Activated naive CD4-positive, alpha-beta T cell treated with anti-CD3 and anti-CD28 coated beads for 36 hours (primary cell): ENCODE data around the gene SCT. TPM values are rescaled to one million over a fixed set of nuclear protein-coding genes. Genes with fewer than 3 reads are reported as not detected.

Experiments
- CTCF ChIA-PET: fragments of 350-600 bp; sonication (Branson Sonifier 250); formaldehyde crosslinking; loops from one replicate; lab custom pipeline; 2021; ENCODE audit warnings: antibody characterized with exemption; lab: Charles Lee
- DNase-seq: peaks from one replicate; pipeline ENCODE4 v3.0.0-alpha.2; 2020
- H3K27ac Mint-ChIP-seq: one replicate; pipeline ENCODE4 v1.8.0; 2021; ENCODE audit warnings: mild to moderate bottlenecking, mixed read lengths
- H3K27me3 Mint-ChIP-seq: one replicate; pipeline ENCODE4 v1.8.0; 2021; ENCODE audit warnings: low read depth, mixed read lengths
- H3K36me3 Mint-ChIP-seq: one replicate; pipeline ENCODE4 v1.8.0; 2021; ENCODE audit warnings: low read depth, mixed read lengths
- H3K4me1 Mint-ChIP-seq: one replicate; pipeline ENCODE4 v1.8.0; 2021; ENCODE audit warnings: low read depth, mixed read lengths
- H3K4me3 Mint-ChIP-seq: one replicate; pipeline ENCODE4 v1.8.0; 2021; ENCODE audit warnings: mild to moderate bottlenecking, moderate library complexity, mixed read lengths
- H3K9me3 Mint-ChIP-seq: one replicate; pipeline ENCODE4 v1.8.0; 2021; ENCODE audit warnings: mixed read lengths
- intact Hi-C: fragments of 100-400 bp; cut with micrococcal nuclease; formaldehyde crosslinking; loops from one replicate; pipeline ENCODE4 v1.15.1; 2023
- total RNA-seq, 2 experiments: library from RNA; stranded (reverse); gene quantifications; one replicate each; pipeline ENCODE4 v1.2.3, GENCODE V29; 2021

SCT gene
- total RNA-seq, 2 experiments from 2014 or later, result not detected

DNA sequence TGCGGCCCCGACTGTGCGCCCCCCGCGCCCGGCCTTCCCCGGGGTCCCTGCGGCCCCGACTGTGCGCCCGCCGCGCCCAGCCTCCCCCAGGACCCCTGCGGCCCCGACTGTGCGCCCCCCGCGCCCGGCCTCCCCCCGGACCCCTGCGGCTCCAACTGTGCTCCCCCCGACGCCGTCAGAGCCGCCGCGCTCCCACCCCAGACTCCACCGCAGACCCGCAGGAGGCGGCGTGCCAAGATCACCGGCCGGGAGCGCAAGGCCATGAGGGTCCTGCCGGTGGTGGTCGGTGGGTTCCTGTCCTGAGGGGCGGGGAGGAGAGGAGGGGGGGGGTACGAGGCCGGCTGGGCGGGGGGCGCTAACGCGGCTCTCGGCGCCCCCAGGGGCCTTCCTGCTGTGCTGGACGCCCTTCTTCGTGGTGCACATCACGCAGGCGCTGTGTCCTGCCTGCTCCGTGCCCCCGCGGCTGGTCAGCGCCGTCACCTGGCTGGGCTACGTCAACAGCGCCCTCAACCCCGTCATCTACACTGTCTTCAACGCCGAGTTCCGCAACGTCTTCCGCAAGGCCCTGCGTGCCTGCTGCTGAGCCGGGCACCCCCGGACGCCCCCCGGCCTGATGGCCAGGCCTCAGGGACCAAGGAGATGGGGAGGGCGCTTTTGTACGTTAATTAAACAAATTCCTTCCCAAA lies 13.2 kb upstream of the SCT start:
- no peaks in the 10 kb centered on the region for H3K9me3 Mint-ChIP-seq
- peaks cover 25% of the 10 kb centered on the region for H3K27me3 Mint-ChIP-seq
- H3K27ac Mint-ChIP-seq, result no peak overlapping the region
- H3K4me3 Mint-ChIP-seq, result no peak overlapping the region
- CTCF ChIA-PET, result no interaction called here
- H3K4me1 Mint-ChIP-seq, result peaks cover 19% of the 10 kb centered on the region
- DNase-seq, result no peak
- no peaks in the 10 kb centered on the region for H3K36me3 Mint-ChIP-seq
- intact Hi-C loops, result no loop called here

DNA sequence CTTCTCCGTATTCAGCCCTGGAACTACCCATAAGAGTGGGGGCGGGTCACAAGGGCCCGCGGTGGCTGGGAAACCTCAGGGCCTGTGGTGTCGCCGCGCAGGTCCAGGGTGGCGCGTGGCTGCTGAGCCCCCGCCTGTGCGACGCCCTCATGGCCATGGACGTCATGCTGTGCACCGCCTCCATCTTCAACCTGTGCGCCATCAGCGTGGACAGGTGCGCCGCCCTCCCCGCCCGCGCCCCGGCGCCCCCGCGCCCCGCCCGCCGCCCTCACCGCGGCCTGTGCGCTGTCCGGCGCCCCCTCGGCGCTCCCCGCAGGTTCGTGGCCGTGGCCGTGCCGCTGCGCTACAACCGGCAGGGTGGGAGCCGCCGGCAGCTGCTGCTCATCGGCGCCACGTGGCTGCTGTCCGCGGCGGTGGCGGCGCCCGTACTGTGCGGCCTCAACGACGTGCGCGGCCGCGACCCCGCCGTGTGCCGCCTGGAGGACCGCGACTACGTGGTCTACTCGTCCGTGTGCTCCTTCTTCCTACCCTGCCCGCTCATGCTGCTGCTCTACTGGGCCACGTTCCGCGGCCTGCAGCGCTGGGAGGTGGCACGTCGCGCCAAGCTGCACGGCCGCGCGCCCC lies 12.5 kb upstream of the SCT start:
- Mint-ChIP-seq H3K4me1 (peaks cover 19% of the 10 kb centered on the region), H3K27ac (no peak overlapping the region), H3K9me3 (no peaks in the 10 kb centered on the region), H3K36me3 (no peaks in the 10 kb centered on the region), H3K4me3 (no peak overlapping the region), H3K27me3 (peaks cover 25% of the 10 kb centered on the region)
- intact Hi-C loops, result no loop called here
- DNase-seq, result no peak
- CTCF ChIA-PET, result no interaction called here

DNA sequence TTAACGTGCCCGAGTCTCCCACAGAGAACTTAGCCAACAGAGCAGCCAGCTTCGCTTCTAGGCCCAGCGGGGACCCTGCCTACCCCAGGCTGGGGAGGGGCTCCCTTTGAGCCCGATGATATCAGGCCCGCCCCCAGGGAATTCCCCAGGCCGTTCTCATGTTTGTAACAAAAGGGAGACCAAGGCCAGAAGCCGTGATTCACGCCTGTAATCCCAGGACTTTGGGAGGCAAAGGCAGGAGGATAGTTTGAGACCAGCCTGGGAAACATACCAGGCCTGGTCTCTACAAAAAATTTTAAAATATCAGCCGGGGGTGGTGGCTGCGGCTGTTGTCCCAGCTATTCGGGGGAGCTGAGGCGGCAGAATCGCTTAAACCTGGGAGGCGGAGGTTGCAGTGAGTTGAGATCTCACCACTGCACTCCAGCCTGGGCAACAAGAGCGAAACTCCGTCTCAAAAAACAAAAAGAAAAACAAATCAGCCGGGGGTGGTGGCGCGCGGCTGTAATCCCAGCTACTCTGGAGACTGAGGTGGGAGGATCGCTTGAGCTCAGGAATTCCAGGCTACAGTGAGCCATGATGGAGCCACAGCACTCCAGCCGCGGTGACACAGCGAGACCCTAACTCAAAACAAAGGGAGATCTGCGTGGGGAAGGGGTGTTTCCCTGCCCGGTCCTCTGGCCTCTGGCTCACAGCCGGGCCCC lies 11.8 kb upstream of the SCT start:
- CTCF ChIA-PET, result interaction anchor here (0.5 kb wide), 1 partner anchor 25 kb away, joined by 3 read pairs; no protein-coding TSS in a partner anchor
- Mint-ChIP-seq H3K9me3 (no peaks in the 10 kb centered on the region), H3K36me3 (no peaks in the 10 kb centered on the region), H3K27ac (no peak overlapping the region), H3K27me3 (peaks cover 25% of the 10 kb centered on the region), H3K4me1 (peaks cover 19% of the 10 kb centered on the region), H3K4me3 (no peak overlapping the region)
- intact Hi-C loops, result no loop called here
- no peak for DNase-seq

DNA sequence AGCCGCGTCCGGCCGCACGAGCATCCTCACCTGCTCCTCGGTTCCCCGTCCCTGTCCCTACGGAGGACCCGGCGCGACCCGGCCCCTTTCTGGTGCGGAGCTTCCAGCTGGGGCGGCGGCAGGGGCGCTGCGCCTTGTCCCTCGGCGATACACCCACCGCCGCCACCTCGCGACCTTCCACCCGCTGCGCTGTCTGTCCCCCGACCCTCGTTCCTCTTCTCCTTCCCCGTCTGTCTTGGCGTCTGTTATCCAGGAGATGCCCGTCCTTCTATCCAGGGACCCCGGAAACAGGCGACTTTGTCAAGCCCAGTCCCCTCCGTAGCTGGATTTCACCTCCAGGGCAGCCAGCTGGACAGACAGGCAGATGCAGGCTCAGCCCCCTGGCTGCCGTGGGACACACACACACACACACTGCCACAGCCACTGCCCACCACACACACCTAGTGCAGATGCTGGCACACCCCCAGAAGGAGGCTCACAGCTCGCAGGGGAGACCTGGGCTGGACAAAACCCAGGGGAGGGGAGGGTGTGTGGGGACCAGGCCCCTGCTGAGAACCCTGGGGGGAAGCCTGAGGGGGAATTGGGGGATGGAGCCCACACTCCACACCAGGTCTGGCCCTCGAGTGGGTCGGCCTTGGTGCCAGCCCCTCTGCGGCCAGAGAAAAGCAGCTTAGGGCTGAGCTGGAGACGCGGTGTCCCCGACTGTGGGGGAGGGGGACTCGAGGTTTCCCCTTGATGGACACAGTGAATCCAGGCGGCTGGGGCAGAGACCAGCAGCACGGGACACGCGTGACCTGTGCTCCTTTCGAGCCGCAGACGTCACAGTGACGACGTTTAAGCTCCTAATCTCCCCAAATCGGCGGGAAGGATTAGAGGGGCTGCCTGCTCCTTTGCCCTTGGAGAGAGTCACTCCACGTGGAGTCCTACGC lies 10.9 kb upstream of the SCT start:
- CTCF ChIA-PET, result interaction anchor here (0.5 kb wide), 1 partner anchor 26 kb away, joined by 3 read pairs; no protein-coding TSS in a partner anchor
- intact Hi-C loops, result no loop called here
- Mint-ChIP-seq H3K4me1 (peaks cover 19% of the 10 kb centered on the region), H3K27me3 (peaks cover 25% of the 10 kb centered on the region), H3K27ac (no peak overlapping the region), H3K4me3 (no peak overlapping the region), H3K9me3 (no peaks in the 10 kb centered on the region), H3K36me3 (no peaks in the 10 kb centered on the region)
- no peak for DNase-seq

DNA sequence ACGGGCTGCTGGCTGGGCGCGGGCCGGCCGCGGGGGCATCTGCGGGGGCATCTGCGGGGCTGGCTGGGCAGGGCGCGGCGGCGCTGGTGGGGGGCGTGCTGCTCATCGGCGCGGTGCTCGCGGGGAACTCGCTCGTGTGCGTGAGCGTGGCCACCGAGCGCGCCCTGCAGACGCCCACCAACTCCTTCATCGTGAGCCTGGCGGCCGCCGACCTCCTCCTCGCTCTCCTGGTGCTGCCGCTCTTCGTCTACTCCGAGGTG lies 10.3 kb upstream of the SCT start:
- H3K27me3 Mint-ChIP-seq, result peaks cover 25% of the 10 kb centered on the region
- H3K4me3 Mint-ChIP-seq, result no peak overlapping the region
- no peaks in the 10 kb centered on the region for H3K36me3 Mint-ChIP-seq
- CTCF ChIA-PET, result no interaction called here
- H3K4me1 Mint-ChIP-seq, result peaks cover 19% of the 10 kb centered on the region
- no peak overlapping the region for H3K27ac Mint-ChIP-seq
- no peak for DNase-seq
- intact Hi-C loops, result no loop called here
- H3K9me3 Mint-ChIP-seq, result no peaks in the 10 kb centered on the region

DNA sequence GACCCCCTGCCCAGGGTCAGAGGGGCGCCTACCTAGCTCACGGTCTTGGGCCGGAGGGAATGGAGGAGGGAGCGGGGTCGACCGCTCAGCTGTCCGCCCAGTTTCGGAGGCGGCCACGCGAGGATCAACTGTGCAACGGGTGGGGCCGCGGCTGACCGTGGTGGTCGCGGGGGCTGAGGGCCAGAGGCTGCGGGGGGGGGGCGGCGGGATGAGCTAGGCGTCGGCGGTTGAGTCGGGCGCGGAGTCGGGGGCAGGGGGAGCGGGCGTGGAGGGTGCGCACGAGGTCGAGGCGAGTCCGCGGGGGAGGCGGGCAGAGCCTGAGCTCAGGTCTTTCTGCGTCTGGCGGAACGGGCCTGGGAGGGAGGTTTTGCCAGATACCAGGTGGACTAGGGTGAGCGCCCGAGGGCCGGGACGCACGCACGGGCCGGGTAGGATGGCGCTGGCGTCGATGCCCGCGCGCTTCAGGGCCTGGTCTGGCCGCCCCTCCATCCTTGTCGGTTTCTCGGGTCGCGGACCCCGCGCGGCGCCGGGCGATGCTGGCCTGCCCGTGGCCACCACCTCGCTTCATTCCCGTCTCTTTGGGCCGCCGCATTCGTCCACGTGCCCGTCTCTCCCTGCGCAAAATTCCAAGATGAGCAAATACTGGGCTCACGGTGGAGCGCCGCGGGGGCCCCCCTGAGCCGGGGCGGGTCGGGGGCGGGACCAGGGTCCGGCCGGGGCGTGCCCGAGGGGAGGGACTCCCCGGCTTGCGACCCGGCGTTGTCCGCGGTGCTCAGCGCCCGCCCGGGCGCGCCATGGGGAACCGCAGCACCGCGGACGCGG lies 9.7 kb upstream of the SCT start, which contains the start of gene DRD4:
DRD4 (plus strand) TSS at position 759 of the 822 bp plus-strand sequence; CDS start at position 795, 36 bp downstream.
- Mint-ChIP-seq H3K36me3 (no peaks in the 10 kb centered on the region), H3K4me1 (peaks cover 19% of the 10 kb centered on the region), H3K27me3 (peaks cover 25% of the 10 kb centered on the region), H3K9me3 (no peaks in the 10 kb centered on the region), H3K27ac (no peak within 1 kb of the TSS), H3K4me3 (no peak within 1 kb of the TSS)
- intact Hi-C loops, result no loop called here
- CTCF ChIA-PET, result no interaction called here
- no peak for DNase-seq

DNA sequence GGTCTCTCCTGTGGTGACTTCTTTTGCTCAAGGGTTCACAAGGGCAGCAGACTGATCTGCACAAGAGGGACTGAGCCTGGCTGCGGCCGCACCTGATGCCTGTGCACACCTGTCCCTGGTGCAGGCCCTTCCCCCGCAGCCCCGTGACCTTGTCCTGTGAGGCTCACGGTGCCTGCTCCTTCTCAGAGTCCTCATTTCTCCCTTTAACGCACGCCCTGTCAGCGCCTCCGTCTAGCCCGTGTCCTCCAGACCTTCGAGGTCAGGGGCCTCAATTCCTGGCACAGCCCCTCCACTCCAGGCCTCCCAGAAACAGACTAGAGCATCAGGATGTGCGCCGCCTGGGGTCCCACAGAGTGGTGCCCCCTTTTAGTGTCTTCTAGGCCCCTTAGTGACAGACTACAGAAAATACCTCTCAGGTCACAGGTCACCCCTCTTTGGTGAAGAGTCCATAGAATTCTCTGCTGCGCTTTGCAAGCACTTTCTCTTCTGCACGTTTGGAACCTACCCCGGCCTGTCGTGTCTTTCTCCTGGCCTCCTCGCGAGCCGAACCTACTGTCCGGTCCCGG lies 9.0 kb upstream of the SCT start:
- peaks cover 25% of the 10 kb centered on the region for H3K27me3 Mint-ChIP-seq
- DNase-seq, result no peak
- no peaks in the 10 kb centered on the region for H3K9me3 Mint-ChIP-seq
- H3K36me3 Mint-ChIP-seq, result no peaks in the 10 kb centered on the region
- intact Hi-C loops, result no loop called here
- CTCF ChIA-PET, result no interaction called here
- H3K4me3 Mint-ChIP-seq, result no peak overlapping the region
- H3K27ac Mint-ChIP-seq, result no peak overlapping the region
- peaks cover 19% of the 10 kb centered on the region for H3K4me1 Mint-ChIP-seq

DNA sequence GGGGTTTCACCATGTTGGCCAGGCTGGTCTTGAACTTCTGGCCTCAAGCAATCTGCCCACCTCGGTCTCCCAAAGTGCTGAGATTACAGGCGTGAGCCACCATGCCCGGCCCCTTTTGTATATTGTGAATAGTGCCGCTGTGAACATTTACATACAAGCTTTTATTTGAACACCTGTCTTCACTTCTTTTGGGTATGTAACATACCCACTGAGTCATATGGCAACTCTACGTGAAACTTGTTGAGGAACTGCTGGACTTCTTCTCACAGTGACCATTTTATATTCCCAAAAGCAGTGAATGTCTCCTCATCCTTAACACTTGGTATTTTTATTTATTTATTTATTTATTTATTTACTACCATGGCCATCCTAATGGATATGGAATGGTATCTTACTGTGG lies 3.9 kb upstream of the SCT start:
- peaks cover 1% of the 10 kb centered on the region for H3K36me3 Mint-ChIP-seq
- CTCF ChIA-PET, result no interaction called here
- no peak overlapping the region for H3K4me3 Mint-ChIP-seq
- intact Hi-C loops, result no loop called here
- no peaks in the 10 kb centered on the region for H3K9me3 Mint-ChIP-seq
- H3K4me1 Mint-ChIP-seq, result peaks cover 21% of the 10 kb centered on the region
- peaks cover 22% of the 10 kb centered on the region for H3K27me3 Mint-ChIP-seq
- DNase-seq, result no peak
- no peak overlapping the region for H3K27ac Mint-ChIP-seq

DNA sequence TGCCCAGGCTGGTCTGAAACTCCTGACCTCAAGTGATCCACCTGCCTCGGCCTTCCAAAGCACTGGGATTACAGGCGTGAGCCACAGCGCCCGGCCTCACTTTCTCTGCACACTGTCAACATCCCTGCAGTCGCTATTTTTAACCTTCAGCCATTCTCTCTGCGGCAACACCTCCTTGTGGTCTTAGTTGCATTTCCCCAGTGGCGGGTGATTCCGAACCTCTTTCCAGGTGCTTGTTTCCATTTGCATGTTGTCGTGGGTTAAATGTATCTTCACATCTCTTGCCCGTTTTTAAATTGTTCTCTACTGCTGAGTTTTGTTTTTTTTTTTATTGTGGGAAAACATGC lies 2.2 kb upstream of the SCT start:
- H3K27me3 Mint-ChIP-seq, result peaks cover 27% of the 10 kb centered on the region
- CTCF ChIA-PET, result interaction anchor here (1.1 kb wide), 1 partner anchor 93 kb away, joined by 3 read pairs; no protein-coding TSS in a partner anchor
- H3K27ac Mint-ChIP-seq, result peak overlapping the region; percentile 5
- H3K4me3 Mint-ChIP-seq, result peak overlapping the region; percentile 11
- peaks cover 21% of the 10 kb centered on the region for H3K4me1 Mint-ChIP-seq
- H3K36me3 Mint-ChIP-seq, result peaks cover 1% of the 10 kb centered on the region
- DNase-seq, result peak; percentile 60
- intact Hi-C loops, result loop anchor here (2.0 kb wide), 1 partner anchor 74 kb away; no protein-coding TSS in a partner anchor
- no peaks in the 10 kb centered on the region for H3K9me3 Mint-ChIP-seq

DNA sequence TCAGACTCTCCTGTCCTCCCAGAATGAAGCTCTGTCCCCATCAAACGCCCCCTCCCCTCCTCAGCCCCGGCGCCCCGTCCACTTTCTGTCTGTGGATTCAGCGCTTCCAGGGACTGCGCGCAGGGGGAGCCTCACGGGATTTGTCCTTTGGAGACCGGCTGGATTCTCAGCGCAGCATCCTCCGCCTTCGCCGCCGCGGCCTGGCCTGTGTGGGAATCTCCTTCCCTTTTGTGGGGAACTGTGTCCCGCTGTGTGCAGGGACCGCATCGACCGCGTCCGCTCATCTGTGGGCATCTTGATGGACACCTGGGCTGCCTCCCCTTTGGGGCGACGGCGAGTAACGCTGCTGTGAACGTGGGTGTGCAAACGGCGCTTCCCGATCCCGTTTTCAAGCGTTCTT lies 1.1 kb upstream of the SCT start:
- CTCF ChIA-PET, result no interaction called here
- H3K9me3 Mint-ChIP-seq, result no peaks in the 10 kb centered on the region
- peaks cover 30% of the 10 kb centered on the region for H3K27me3 Mint-ChIP-seq
- no peak overlapping the region for H3K4me3 Mint-ChIP-seq
- intact Hi-C loops, result loop anchor here (2.0 kb wide), 1 partner anchor 73 kb away; no protein-coding TSS in a partner anchor
- peaks cover 21% of the 10 kb centered on the region for H3K4me1 Mint-ChIP-seq
- peaks cover 1% of the 10 kb centered on the region for H3K36me3 Mint-ChIP-seq
- H3K27ac Mint-ChIP-seq, result no peak overlapping the region
- no peak for DNase-seq

DNA sequence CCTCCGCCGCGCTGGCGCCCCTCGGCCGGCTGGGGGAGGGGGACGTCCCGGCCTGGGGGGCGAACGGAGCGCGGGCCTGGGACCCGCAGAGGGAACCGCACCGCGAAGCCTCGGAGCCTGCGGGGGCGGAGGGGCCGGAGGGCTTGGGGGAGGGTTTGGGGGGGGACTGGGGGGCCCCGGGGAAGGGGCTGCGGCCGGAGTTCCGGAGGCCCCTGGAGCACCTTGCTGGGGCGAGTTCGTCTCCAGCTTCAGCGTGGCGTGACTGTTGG lies 261 bp upstream of the SCT start:
- peaks cover 21% of the 10 kb centered on the region for H3K4me1 Mint-ChIP-seq
- intact Hi-C loops, result no loop called here
- H3K9me3 Mint-ChIP-seq, result no peaks in the 10 kb centered on the region
- peaks cover 30% of the 10 kb centered on the region for H3K27me3 Mint-ChIP-seq
- H3K36me3 Mint-ChIP-seq, result peaks cover 1% of the 10 kb centered on the region
- CTCF ChIA-PET, result no interaction called here
- no peak overlapping the region for H3K4me3 Mint-ChIP-seq
- no peak overlapping the region for H3K27ac Mint-ChIP-seq
- DNase-seq, result no peak
